NCI-H2029 treated with DMSO at 0.1 percent for 48 hours (cell line): Measurements from ENCODE around the gene BCAS1.

Experiments
- DNase-seq: peaks from one replicate; lab custom pipeline; 2025; lab: John Stamatoyannopoulos, UW

Gene BCAS1

DNA sequence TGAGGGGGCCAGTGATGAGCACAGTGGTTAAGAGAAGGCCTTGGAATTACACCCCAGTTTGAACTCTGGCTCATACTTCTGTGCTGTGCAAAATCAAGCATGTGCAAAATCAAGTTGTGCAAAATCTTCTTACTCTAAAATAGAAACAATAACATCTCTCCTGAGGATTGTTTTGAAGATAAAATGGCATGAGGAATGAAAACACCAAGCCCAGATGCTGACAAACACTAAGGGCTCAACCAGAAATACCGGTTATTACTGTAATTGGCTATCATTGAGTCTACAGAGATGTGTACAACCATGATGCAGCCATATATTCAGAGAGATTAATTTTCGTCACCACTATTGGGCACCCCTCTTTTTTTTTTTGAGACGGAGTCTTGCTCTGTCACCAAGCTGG, 5.9 kb upstream of the BCAS1 start:
- DNase-seq, result no peak

DNA sequence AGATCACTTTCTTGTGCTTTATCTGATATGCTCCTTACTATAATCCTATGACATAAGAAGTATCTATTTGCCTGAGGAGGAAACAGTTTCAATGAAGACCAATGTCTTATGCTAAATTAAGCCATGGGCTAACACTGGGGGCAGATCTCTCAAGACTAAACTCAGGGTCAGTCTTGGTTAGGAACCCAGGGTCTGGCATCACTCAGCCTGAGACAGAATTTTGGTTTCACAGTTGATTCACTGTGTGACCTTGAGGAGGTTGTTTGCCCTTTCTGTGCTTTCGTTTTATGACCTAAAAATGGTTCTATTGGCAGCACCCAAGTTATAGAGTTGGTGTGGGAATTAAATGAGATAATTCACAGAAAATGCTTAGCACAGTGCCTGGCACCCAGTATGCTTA, 4.9 kb upstream of the BCAS1 start:
- DNase-seq, result no peak

DNA sequence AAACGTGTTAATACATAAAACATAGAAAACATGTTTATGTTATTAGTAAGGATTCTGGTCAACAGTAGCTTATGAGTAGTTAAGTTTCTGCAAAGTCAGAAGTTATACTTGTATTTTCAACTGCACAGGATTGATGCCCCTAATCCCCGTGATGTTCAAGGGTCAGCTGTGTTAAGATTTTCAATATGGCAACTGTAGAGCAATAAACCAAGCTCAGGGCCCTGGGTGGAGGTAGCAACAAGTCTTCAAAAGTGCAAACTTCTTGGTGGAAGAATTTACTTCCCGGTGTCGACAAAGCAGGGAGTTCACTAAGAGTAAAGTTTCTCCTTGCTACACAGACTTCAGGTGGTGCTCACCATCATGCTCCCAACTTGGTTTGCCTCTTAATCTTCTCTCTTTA, 4.1 kb upstream of the BCAS1 start:
- DNase-seq, result no peak

DNA sequence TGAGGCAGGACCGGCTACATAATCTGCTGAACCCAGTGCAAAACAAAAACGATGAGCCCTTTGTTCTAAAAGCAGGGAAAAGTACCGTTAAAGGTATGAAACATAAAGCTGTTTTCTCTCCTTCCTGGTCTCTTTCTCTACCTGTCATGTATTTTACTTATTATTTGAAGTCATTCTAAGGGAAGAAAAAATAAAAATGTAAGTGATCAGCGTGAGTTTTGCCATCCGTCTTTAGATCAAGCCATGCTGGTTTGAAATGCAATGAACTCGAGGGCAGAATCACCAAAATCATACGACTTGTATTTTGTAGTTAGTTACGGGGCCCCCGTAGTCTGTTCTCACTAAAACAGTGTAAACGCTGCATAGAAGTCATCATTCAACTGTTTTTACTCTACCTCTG, 2.9 kb upstream of the BCAS1 start:
- DNase-seq, result no peak

DNA sequence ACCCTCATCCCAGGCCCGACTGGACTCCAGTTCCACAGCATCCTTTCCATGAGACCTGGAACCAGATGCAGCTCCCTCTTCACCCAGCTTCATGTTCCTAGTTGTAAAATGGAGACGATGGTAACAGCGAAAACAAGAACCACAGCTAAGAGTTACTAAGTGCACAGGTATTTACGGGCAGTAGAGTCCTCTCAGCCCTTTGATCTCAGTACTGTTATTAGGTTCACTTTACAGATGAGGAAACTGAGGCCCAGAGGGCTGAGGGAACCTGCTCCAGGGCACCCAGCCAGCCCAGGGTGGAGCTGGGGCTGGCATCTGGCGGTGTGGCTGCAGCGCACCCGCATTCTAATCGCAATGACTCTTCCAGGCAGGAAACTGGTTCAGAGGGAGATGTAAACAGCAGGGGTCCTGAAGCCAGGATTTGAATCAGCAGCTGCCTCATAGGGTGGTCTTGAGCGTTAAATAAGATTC, 858 bp downstream of the BCAS1 start:
- no peak for DNase-seq

DNA sequence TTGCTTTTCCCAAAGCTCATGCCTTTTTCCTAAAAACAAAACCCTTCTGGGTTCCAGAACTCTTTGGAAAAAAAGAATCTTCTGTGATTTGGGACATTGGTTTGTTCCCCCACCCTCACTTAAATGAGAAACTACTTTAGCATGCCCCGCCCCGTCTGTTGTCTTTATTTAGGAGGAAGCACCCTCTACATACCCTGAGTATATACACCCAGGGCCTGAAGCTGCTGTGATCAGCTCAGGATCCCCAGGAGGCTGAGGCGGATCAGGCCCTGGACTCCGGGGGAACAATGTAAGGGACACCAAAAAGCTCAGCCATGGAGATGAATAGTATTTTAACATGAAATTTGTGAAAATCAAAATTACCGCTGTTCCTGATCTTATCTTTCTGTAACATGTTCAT, 1.4 kb downstream of the BCAS1 start:
- DNase-seq, result no peak

DNA sequence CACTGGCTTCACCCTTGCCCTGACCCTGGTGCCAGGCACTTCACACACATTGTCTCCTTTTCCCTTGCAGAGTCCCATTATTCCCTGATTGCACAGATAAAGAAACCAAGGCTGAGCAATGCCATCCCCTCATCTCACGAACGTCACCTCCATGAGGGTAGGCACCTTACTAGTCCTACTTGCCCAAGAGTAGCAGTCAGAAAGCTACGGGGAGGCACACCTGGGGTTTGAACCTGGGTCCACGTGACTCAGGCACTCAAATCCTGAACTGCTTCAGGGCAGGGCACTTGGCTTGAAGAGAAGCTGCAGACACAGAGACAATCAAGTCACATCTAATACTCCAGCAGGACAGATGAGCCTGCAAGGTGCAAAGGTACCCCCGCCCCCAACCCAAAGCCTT, 1.9 kb downstream of the BCAS1 start:
- no peak for DNase-seq

DNA sequence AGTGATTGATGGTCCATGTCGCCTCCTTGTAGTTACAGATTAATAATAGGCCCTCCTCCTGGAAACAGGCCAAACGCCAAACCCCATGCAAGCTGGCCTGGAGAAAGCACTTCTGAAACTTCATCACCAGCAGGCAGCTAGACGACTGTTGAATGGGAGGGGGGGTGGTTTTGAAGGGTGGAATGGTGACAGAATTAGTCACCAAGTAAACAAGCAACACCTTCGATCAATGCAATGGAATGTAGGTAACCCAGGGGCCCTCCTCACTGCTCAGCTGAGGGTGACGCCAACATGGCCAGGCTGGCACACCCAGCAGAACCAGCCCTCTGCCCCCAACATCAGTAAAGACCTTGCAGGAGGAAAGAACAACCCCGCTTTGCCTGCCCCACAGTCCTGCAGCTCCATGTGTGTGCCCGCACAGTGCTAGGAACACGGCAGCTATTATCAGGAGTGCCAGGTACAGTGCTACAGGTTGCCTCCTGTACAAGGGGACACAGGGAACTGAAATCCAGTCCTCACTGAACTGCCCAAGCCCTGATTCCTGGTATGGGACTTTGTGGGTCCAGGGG, 2.7 kb downstream of the BCAS1 start:
- no peak for DNase-seq

DNA sequence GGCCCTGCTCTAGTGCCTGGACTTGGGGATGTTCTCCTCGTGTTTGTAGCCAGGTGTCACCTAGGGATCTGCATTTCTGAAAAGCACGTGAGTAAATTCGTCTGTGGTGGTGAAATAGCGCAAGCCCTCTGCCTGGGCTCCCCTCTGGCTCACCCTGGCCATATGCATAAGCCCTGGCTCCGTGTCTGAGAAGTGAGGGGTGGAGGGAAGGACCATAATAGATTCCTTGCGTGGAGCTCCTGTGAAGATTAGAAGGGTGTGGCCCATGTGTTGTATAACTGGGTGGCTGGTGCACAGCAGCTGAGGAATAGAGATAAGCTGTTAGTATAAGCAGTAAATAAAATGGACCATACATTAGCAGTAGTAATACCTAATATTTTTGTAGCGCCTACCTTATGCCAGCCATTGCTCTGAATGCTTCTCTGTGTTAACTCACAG, 4.8 kb downstream of the BCAS1 start:
- DNase-seq, result no peak

DNA sequence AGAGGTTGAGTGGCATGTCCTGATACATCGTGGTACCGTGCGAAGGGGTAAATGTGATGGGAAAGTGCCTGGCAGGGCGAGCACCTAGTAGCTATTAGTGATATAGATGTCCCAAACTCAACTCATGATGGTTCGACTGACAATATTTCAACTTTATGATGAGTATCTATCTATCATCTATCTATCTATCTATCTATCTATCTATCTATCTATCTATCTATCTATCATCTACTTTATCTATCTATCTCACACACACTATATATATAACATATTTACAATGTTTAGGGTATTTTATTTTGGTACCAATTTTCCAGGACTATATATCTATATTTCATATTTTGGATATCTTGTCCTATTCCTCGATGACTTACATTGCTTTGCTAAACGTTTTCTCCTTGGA, 5.5 kb downstream of the BCAS1 start:
- DNase-seq, result no peak

DNA sequence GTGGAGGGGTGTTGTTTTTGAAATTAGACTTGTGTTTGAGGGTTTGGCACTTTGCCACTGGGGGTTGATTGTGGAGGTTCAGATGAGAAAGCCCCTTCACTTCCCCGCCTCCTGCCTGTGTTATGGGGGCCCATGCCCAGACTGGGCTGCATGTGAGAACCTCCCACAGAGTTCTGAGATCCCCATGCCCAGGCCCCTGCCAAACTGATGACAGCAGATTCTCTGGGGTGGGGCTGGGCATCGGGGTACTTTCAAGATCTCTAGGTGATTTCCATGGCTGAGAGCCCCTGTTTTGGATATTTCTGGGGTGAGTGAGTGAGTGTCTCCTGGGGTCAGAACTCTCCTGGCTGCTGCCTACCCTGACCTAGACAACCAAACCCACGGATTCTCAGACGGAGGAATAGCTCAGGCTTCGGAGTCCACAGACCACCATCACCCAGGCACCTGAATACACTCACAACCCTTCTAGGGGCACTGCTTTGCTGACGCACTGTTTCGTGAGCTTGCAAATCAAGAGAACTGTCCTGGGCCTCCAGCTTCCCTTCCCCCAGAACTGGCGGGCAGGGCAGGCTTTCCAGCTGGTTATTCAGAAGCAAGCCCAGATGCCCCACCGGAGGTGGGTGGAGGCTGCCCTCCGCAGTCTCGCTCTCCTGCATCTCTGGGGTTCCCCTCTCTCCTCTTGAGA, 6.3 kb downstream of the BCAS1 start:
- DNase-seq, result no peak

DNA sequence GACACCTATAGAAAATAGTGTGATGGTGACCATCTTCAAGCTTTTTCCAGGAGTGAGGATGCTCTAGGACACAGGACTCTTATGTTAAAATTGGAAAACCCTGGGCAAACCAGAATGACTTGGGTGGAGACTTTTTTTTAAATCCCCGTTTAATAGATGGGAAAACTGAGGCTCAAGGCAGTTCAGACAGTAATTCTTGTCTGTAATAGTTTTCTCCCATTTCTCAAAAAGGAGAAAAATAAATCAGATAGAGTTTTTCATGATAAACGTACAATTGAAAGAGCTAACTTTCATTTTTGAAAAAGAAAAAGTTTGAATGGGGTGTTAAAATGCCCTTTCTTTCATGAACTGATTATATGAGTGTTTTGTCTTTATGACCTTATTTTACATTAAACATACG, 6.8 kb downstream of the BCAS1 start:
- no peak for DNase-seq

DNA sequence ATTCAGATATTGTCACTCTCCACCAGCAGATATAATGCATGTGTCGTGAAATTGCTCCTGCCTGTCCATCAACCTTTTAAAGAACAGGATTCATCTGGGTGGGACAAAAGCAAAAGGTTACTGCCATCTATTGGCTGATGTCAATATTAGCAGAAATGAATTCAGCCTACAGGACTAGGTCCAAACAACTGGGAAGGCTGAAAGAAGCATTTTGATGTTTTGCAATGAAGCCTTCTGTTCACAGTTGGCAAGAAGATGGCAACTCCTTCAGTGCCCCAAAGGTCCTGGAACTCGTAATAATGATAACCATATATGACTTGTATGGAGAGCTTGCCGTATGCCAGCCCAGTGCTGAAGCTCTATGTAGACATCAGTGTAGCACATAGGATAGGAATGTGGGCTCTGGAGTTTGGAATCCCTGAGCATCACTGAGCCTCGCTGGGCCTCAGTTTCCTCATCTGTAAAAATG, 7.5 kb downstream of the BCAS1 start:
- DNase-seq, result no peak

DNA sequence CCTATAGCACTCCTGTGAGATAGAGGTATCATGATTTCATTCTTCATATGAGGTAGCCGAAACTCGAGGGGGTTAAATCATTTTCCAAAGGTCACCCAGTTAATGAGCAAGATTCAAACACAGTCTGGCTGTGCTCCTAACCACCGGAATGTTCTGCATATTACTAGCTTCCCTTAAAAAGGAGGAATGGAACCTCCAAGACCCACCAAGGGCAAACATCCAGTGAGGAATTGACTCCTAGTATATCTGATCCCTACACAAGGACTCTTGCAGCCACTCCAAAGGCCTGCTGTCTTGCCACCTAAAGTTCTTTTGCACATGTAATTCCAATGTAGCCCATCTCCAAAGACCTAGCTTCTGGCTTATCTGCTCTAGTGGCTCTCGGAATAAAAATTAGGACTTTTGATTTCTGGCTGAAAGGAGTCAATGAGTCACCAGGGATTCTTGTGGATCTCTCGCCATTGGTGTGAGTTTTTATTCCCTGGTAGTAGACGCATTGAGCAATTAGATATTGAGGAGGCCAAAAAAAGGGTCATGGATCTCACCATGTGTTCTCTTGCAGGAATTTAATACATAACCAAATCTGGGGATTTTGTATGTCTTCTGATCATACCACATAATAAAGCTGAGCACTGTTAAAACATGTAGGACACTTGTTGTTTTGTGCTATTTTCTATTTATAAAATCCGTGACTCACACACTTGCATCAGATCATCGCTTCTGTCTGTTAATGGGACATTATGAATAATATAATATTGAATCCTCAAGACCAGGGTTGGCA, 9.1 kb downstream of the BCAS1 start:
- DNase-seq, result no peak

DNA sequence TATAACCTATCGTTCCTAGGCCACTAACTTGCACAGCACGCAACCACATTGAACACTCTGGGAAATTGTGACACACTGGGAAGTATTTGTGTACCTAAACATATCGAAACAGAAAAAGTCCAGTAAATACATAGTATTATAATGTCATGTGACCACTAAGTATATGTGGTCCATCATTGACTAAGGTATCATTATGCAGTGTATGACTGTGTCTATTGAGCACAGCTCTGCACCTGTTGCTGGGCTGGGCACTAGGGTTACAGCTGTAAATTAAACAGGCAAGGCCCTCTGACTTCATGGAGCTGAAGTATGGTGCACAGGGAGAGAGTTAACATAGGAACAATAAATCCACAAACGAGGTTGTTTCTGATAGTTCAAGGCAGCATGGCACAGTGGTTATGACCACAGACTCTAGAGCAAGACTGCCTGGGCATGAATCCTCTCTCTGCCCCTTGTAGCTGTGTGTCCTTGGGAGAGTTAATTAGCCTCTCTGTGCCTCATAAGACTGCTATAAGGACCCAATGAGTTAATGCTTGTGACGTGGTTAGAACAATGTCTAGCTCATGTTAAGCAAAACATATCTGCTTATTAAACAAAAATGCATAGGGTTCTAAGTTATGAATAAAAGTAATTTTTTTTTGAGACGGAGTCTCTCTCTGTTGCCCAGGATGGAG, 10.6 kb downstream of the BCAS1 start:
- no peak for DNase-seq

DNA sequence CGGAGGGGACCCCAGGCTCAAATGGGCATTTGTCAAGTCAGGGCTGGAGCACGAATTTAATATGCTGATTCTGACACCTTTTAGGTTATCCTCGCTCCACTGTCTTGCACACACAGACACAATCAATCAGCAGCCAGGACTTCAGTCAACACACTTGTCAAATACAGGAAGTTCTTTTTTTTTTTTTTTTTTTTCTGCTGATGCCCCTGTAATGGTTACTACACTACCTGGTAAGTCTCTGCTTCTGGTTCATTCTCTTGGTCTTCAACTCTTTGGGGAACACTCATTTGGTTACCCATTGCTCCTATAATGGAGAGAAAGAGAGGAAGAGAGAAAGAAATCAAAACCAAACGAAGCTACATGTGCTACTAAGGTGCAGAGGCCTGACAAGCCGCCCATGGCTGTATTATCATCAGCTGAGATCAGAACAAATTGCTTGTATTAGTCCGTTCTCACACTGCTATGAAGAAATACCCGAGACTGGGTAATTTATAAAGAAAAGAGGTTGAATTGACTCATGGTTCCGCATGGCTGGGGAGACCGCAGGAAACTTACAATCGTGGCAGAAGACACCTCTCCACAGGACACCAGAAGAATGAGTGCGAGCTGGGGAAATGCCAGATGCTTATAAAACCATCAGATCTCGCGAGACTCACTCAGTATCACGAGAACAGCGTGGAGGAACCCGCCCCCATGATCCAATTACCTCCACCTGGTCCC, 11.8 kb downstream of the BCAS1 start:
- no peak for DNase-seq

DNA sequence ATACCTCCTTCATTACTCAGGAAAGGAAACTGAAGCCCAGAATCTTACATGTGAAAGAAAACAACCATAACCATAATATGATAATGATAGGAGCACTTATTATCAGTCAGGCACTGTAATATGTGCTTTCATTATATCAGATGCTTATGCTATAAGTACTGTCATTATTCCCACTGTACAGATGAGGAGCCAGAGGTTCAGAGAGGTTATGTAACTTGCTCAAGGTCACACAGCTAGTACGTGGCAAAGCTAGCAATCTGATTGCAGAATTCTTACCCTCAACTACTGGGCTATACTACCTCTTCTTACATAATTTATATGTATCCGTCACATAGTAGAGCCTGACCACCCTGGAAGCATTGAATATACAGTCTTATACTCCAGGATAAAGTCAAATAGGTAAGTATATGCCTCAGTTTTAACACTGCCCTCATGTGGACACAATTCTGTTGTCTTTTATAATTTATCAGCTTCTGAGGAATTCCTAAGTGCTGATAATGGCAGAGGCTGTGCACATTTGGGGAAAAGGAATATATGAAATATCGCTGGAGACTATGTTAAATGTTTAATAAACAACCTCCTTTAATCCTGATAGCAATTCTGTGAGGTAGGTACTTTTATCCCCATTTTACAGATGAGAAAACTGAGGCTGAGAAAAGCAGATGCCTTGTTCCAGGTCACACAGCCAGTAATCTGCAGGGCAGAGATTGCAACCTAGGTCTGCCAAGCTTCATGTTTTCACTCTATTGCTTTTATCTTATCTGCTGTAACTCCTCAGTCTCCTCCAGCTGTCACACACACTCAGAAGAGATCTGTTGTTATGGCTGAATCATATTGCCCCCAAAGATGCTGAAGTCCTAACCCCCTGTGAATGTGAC, 13.4 kb downstream of the BCAS1 start:
- DNase-seq, result no peak

DNA sequence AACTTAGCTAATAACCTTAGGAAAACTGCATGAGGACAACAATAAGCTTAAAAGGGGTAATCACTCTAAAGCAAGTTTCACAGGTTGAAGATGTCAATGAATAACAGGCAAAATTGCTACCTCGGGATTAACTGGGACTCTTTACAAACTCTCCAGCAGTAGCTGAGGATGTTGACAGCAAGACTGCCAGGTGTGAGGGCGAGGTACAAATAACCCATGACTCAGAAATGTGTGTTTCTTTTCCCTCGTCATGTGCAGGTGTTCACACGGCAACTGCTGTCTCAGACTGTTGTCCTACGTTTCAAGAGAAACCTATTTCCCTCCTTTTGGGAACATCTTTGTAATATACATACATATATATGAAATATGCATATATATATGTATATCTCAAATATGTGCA, 15.9 kb downstream of the BCAS1 start:
- no peak for DNase-seq

DNA sequence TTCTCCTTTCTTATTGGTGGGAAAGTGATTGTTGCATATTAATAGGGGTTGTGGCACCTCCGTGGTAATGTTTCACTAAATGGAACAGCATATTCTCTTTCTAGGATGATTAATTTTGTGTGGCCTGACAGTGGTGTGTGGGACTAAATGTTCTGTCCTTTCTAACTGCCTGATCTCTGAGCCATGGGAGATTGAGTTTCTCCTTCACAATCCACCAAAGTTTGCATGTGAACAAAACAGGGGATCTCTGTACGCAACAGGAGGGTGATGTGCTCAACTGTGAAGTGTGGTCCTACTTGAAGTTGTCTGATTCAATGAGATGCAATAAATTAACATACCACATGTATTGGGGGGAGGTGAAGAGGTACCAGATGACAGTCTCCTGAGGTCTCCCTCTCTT, 19.3 kb downstream of the BCAS1 start:
- no peak for DNase-seq

DNA sequence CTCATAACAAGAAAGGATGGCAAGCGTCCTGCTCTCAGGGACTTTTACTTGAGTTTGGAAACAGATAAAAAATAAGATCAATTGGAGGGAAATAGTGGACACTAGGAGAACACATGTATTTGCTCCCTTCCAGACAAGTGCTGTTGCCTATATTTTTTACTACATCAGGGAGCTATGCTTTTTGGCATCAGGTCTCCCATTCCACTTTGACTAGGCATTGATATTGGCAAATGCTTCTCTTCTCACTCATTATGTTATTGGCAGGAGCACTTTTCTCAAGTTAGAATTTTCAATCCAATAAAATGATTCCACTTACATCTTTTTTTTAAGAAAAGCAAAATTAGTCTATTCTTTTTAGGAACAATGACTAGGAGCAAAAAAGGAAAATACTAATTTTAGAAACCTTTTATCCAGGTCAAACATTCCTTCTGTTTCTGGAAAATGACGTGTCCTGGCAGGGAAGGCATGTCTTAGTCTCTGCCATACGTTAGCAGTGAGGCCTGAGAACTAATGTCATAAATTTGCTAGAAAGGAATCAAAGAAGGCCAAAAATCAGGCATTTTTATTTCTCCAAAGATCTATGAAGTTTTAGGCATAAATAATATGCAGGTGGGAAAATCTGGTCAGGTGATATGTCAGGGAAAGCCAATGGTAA, 21.4 kb downstream of the BCAS1 start:
- DNase-seq, result no peak
